GM23338 (cell line): Measurements from ENCODE around the gene CBFA2T3. TPM values are rescaled to one million over a fixed set of nuclear protein-coding genes. Genes with fewer than 3 reads are reported as not detected.

ENCODE experiments used
- ATAC-seq: fragments of 200-7000 bp; cut with Tn5 transposase; 3 replicates; pipeline ENCODE4 v1.9.1; 2020
- DNase-seq: peaks from one replicate; pipeline ENCODE4 v3.0.0-alpha.2; 2015; ENCODE audit warnings: low spot score
- H2AFZ ChIP-seq: fragments of 200-600 bp; sonication (generic); 2 replicates; pipeline ENCODE4 v1.8.0; 2016; ENCODE audit warnings: antibody characterized with exemption, mild to moderate bottlenecking, moderate library complexity
- H3F3A ChIP-seq: fragments of 200-600 bp; sonication (generic); replicated peaks from 2 replicates; pipeline ENCODE4 v1.8.0; 2017; ENCODE audit warnings: antibody characterized with exemption, mixed run types, low read depth
- H3K27ac ChIP-seq: fragments of 200-600 bp; sonication (generic); 2 replicates; pipeline ENCODE4 v1.6.1; 2016; ENCODE audit warnings: low read depth
- H3K27me3 ChIP-seq: fragments of 200-600 bp; sonication (generic); 2 replicates; pipeline ENCODE4 v1.8.0; 2016; ENCODE audit warnings: mild to moderate bottlenecking, mixed run types, moderate library complexity; ENCODE audit not compliant: insufficient read depth
- H3K36me3 ChIP-seq: fragments of 200-600 bp; sonication (generic); 2 replicates; pipeline ENCODE4 v1.8.0; 2016; ENCODE audit warnings: mild to moderate bottlenecking; ENCODE audit not compliant: insufficient read depth
- H3K4me1 ChIP-seq: fragments of 200-600 bp; sonication (generic); 2 replicates; pipeline ENCODE4 v1.8.0; 2016; ENCODE audit warnings: mild to moderate bottlenecking, moderate library complexity; ENCODE audit not compliant: insufficient read depth
- H3K4me2 ChIP-seq: fragments of 200-600 bp; sonication (generic); 2 replicates; pipeline ENCODE4 v1.7.1; 2017; ENCODE audit warnings: mixed run types
- H3K4me3 ChIP-seq: fragments of 200-600 bp; sonication (generic); 2 replicates; pipeline ENCODE4 v1.6.1; 2016; ENCODE audit warnings: mixed run types
- H3K79me2 ChIP-seq: fragments of 200-600 bp; sonication (generic); replicated peaks from 2 replicates; pipeline ENCODE4 v1.8.0; 2017; ENCODE audit warnings: mild to moderate bottlenecking; ENCODE audit not compliant: insufficient read depth
- H3K9me2 ChIP-seq: fragments of 200-600 bp; sonication (generic); 2 replicates; pipeline ENCODE4 v1.8.0; 2017; ENCODE audit not compliant: insufficient read depth
- H4K20me1 ChIP-seq: fragments of 200-600 bp; sonication (generic); replicated peaks from 2 replicates; pipeline ENCODE4 v1.8.0; 2017; ENCODE audit warnings: mild to moderate bottlenecking; ENCODE audit not compliant: insufficient read depth
- H3K27ac Mint-ChIP-seq: 2 replicates; pipeline ENCODE4 v1.8.0; 2020; ENCODE audit warnings: inconsistent platforms, mild to moderate bottlenecking, moderate library complexity, mixed read lengths
- H3K27me3 Mint-ChIP-seq: 3 replicates; pipeline ENCODE4 v1.8.0; 2022; ENCODE audit warnings: low read depth, mild to moderate bottlenecking, moderate library complexity, mixed read lengths, inconsistent platforms; ENCODE audit not compliant: insufficient read depth, poor library complexity
- H3K36me3 Mint-ChIP-seq: 3 replicates; pipeline ENCODE4 v1.8.0; 2021; ENCODE audit warnings: low read depth, mild to moderate bottlenecking, inconsistent platforms, moderate library complexity, mixed read lengths
- H3K4me1 Mint-ChIP-seq: 3 replicates; pipeline ENCODE4 v1.8.0; 2020; ENCODE audit warnings: mild to moderate bottlenecking, inconsistent platforms, mixed read lengths
- H3K4me3 Mint-ChIP-seq: 3 replicates; pipeline ENCODE4 v1.8.0; 2021; ENCODE audit warnings: moderate library complexity, mild to moderate bottlenecking, inconsistent platforms, mixed read lengths
- H3K9me3 Mint-ChIP-seq: 3 replicates; pipeline ENCODE4 v1.8.0; 2020; ENCODE audit warnings: moderate library complexity, mild to moderate bottlenecking, inconsistent platforms, mixed read lengths
- CREB1 ChIP-seq: fragments of 250-450 bp; sonication (Bioruptor Pico); IDR thresholded peaks from 2 replicates; pipeline ENCODE4 v1.5.0; 2020; ENCODE audit warnings: low read depth, mild to moderate bottlenecking, moderate library complexity
- CTCF ChIP-seq, 2 experiments: fragments of 200-600 bp in 1 of 2; sonication (generic) in 1 of 2; conservative IDR thresholded peaks; 2 replicates each; pipeline versions ENCODE4 v1.5.1 to v1.6.1; 2016 to 2017; ENCODE audit warnings: antibody characterized with exemption in 2 of 2, low read depth in 2 of 2, mild to moderate bottlenecking in 2 of 2, moderate library complexity in 1 of 2
- ETS1 ChIP-seq: IDR thresholded peaks from 2 replicates; pipeline ENCODE4 v1.6.1; 2016; ENCODE audit warnings: antibody characterized with exemption
- EZH2 ChIP-seq: fragments of 200-600 bp; sonication (generic); IDR thresholded peaks from one replicate; pipeline ENCODE4 v1.8.0; 2017; ENCODE audit warnings: antibody characterized with exemption, mild to moderate bottlenecking, low read depth; ENCODE audit not compliant: unreplicated experiment
- EZH2phosphoT487 ChIP-seq: fragments of 200-600 bp; sonication (generic); IDR thresholded peaks from one replicate; pipeline ENCODE4 v1.8.1; 2018; ENCODE audit warnings: antibody characterized with exemption; ENCODE audit not compliant: unreplicated experiment
- ZNF114 ChIP-seq: fragments of 250-450 bp; sonication (Bioruptor Pico); IDR thresholded peaks from 2 replicates; pipeline ENCODE4 v1.5.0; 2020; ENCODE audit warnings: mild to moderate bottlenecking, moderate library complexity
- polyA plus RNA-seq: library from polyadenylated mRNA; unstranded; fragments of >200 nt; fragmentation: Nextera tagmentation; extraction: Ambion mirVana; gene quantifications from 2 replicates; pipeline ENCODE4 v1.2.1, GENCODE V29; 2016
- total RNA-seq: library from RNA; depleted of rRNA; stranded (reverse); fragments of >200 nt; shearing (Covaris generic); gene quantifications from 2 replicates; pipeline ENCODE4 v1.2.3, GENCODE V29; 2014

The CBFA2T3 gene
- total and polyA plus RNA-seq, 2 experiments from 2014 or later, result 0.87 to 1.5 TPM

- Histone ChIP-seq H3K79me2 (no peaks in the 10 kb centered on the region), H3K27ac (no peak overlapping the region), H2AFZ (no peak overlapping the region), H3K9me2 (no peaks in the 10 kb centered on the region), H4K20me1 (no peaks in the 10 kb centered on the region), H3F3A (no peaks in the 10 kb centered on the region), H3K27me3 (no peaks in the 10 kb centered on the region), H3K4me1 (no peaks in the 10 kb centered on the region), H3K4me3 (no peak overlapping the region), H3K4me2 (no peak overlapping the region), H3K36me3 (no peaks in the 10 kb centered on the region)
- ATAC-seq (no peak), DNase-seq (no peak)
- H3K36me3 Mint-ChIP-seq, result no peaks in the 10 kb centered on the region
- H3K27ac Mint-ChIP-seq, result peak overlapping the region; percentile 31; the same call in 1 of the 2 replicates
- H3K9me3 Mint-ChIP-seq, result no peaks in the 10 kb centered on the region
- no peak overlapping the region for H3K4me3 Mint-ChIP-seq
- TF ChIP-seq EZH2 (no peak), CREB1 (no peak), ZNF114 (no peak), CTCF (conservative IDR thresholded peaks at IDR 0.05; ENCODE audit: low read depth in 2 of 2) (no peak)
- H3K27me3 Mint-ChIP-seq, result peaks cover 5% of the 10 kb centered on the region
- H3K4me1 Mint-ChIP-seq, result peaks cover 9% of the 10 kb centered on the region; the same call in 2 of the 3 replicates
Observed at GRCh38 chr16:88902744-88903143, 74.3 kb downstream of the CBFA2T3 start.

GRCh38 chr16:88901718-88902337 is 75.2 kb downstream of the CBFA2T3 start:
- Histone ChIP-seq H3K4me2 (no peak overlapping the region), H3K4me3 (no peak overlapping the region), H3K27me3 (no peaks in the 10 kb centered on the region), H3F3A (no peaks in the 10 kb centered on the region), H2AFZ (no peak overlapping the region), H3K9me2 (no peaks in the 10 kb centered on the region), H3K36me3 (no peaks in the 10 kb centered on the region), H3K79me2 (no peaks in the 10 kb centered on the region), H4K20me1 (no peaks in the 10 kb centered on the region), H3K4me1 (no peaks in the 10 kb centered on the region), H3K27ac (no peak overlapping the region)
- ATAC-seq, result peak; percentile 25
- TF ChIP-seq ETS1 (no peak), ZNF114 (no peak), CTCF (conservative IDR thresholded peaks at IDR 0.05; ENCODE audit: low read depth in 2 of 2) (peak in 1 of 2 experiments; percentile 11; a peak in 1 of 4 replicates), EZH2phosphoT487 (no peak)
- H3K36me3 Mint-ChIP-seq, result no peaks in the 10 kb centered on the region
- H3K27ac Mint-ChIP-seq, result no peak overlapping the region
- peaks cover 9% of the 10 kb centered on the region; the same call in 2 of the 3 replicates for H3K4me1 Mint-ChIP-seq
- peaks cover 7% of the 10 kb centered on the region for H3K27me3 Mint-ChIP-seq
- H3K4me3 Mint-ChIP-seq, result no peak overlapping the region
- H3K9me3 Mint-ChIP-seq, result no peaks in the 10 kb centered on the region
- DNase-seq, result peak; percentile 48
